ENCODE data around the gene SUMO3. TPM values are rescaled to one million over a fixed set of nuclear protein-coding genes. Genes with fewer than 3 reads are reported as not detected.

Gene SUMO3
- total and polyA plus RNA-seq, 2 experiments from 2014 or later: 90.8 to 103 TPM

GRCh38 chr21:44815225-44815624 lies 2.6 kb downstream of the SUMO3 start:
- Histone ChIP-seq H3K27ac (ENCODE audit: low read depth) (no peak overlapping the region), H4K20me1 (replicated peaks; ENCODE audit: insufficient read depth) (peaks cover 20% of the 10 kb centered on the region), H3K4me1 (ENCODE audit: insufficient read depth) (0 out of 2 replicates have a peak, but pooled peaks cover 4% of the 10 kb centered on the region), H2AFZ (no peak overlapping the region), H3K9me2 (ENCODE audit: insufficient read depth) (no peaks in the 10 kb centered on the region), H3K36me3 (ENCODE audit: insufficient read depth) (no peaks in the 10 kb centered on the region), H3K4me2 (no peak overlapping the region), H3F3A (replicated peaks; ENCODE audit: low read depth) (no peaks in the 10 kb centered on the region), H3K4me3 (no peak overlapping the region), H3K27me3 (ENCODE audit: insufficient read depth) (0 out of 2 replicates have a peak, but pooled peaks cover 8% of the 10 kb centered on the region), H3K79me2 (replicated peaks; ENCODE audit: insufficient read depth) (peaks cover 59% of the 10 kb centered on the region)
- peaks cover 19% of the 10 kb centered on the region for H3K27me3 Mint-ChIP-seq (ENCODE audit: insufficient read depth, low read depth, poor library complexity)
- no peak overlapping the region for H3K27ac Mint-ChIP-seq
- H3K4me1 Mint-ChIP-seq: peaks cover 10% of the 10 kb centered on the region
- no peak for DNase-seq (ENCODE audit: low spot score)
- no peak for ATAC-seq
- H3K36me3 Mint-ChIP-seq (ENCODE audit: low read depth): peaks cover 26% of the 10 kb centered on the region
- H3K9me3 Mint-ChIP-seq: peaks cover 14% of the 10 kb centered on the region
- no peak overlapping the region for H3K4me3 Mint-ChIP-seq
- TF ChIP-seq, protein P1, sequence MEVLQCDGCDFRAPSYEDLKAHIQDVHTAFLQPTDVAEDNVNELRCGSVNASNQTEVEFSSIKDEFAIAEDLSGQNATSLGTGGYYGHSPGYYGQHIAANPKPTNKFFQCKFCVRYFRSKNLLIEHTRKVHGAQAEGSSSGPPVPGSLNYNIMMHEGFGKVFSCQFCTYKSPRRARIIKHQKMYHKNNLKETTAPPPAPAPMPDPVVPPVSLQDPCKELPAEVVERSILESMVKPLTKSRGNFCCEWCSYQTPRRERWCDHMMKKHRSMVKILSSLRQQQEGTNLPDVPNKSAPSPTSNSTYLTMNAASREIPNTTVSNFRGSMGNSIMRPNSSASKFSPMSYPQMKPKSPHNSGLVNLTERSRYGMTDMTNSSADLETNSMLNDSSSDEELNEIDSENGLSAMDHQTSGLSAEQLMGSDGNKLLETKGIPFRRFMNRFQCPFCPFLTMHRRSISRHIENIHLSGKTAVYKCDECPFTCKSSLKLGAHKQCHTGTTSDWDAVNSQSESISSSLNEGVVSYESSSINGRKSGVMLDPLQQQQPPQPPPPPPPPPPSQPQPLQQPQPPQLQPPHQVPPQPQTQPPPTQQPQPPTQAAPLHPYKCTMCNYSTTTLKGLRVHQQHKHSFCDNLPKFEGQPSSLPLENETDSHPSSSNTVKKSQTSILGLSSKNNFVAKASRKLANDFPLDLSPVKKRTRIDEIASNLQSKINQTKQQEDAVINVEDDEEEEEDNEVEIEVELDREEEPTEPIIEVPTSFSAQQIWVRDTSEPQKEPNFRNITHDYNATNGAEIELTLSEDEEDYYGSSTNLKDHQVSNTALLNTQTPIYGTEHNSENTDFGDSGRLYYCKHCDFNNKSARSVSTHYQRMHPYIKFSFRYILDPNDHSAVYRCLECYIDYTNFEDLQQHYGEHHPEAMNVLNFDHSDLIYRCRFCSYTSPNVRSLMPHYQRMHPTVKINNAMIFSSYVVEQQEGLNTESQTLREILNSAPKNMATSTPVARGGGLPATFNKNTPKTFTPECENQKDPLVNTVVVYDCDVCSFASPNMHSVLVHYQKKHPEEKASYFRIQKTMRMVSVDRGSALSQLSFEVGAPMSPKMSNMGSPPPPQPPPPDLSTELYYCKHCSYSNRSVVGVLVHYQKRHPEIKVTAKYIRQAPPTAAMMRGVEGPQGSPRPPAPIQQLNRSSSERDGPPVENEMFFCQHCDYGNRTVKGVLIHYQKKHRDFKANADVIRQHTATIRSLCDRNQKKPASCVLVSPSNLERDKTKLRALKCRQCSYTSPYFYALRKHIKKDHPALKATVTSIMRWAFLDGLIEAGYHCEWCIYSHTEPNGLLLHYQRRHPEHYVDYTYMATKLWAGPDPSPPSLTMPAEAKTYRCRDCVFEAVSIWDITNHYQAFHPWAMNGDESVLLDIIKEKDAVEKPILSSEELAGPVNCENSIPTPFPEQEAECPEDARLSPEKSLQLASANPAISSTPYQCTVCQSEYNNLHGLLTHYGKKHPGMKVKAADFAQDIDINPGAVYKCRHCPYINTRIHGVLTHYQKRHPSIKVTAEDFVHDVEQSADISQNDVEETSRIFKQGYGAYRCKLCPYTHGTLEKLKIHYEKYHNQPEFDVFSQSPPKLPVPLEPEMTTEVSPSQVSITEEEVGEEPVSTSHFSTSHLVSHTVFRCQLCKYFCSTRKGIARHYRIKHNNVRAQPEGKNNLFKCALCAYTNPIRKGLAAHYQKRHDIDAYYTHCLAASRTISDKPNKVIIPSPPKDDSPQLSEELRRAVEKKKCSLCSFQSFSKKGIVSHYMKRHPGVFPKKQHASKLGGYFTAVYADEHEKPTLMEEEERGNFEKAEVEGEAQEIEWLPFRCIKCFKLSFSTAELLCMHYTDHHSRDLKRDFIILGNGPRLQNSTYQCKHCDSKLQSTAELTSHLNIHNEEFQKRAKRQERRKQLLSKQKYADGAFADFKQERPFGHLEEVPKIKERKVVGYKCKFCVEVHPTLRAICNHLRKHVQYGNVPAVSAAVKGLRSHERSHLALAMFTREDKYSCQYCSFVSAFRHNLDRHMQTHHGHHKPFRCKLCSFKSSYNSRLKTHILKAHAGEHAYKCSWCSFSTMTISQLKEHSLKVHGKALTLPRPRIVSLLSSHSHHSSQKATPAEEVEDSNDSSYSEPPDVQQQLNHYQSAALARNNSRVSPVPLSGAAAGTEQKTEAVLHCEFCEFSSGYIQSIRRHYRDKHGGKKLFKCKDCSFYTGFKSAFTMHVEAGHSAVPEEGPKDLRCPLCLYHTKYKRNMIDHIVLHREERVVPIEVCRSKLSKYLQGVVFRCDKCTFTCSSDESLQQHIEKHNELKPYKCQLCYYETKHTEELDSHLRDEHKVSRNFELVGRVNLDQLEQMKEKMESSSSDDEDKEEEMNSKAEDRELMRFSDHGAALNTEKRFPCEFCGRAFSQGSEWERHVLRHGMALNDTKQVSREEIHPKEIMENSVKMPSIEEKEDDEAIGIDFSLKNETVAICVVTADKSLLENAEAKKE (CRISPR knock-in tag; IDR thresholded peaks at IDR 0.05): no peak
- TF ChIP-seq CREB1 (CRISPR knock-in tag; IDR thresholded peaks at IDR 0.05; ENCODE audit: low read depth) (no peak), ZNF114 (CRISPR knock-in tag; IDR thresholded peaks at IDR 0.05) (no peak), STAT1 (IDR thresholded peaks at IDR 0.05; ENCODE audit: unreplicated experiment) (no peak)

DNA sequence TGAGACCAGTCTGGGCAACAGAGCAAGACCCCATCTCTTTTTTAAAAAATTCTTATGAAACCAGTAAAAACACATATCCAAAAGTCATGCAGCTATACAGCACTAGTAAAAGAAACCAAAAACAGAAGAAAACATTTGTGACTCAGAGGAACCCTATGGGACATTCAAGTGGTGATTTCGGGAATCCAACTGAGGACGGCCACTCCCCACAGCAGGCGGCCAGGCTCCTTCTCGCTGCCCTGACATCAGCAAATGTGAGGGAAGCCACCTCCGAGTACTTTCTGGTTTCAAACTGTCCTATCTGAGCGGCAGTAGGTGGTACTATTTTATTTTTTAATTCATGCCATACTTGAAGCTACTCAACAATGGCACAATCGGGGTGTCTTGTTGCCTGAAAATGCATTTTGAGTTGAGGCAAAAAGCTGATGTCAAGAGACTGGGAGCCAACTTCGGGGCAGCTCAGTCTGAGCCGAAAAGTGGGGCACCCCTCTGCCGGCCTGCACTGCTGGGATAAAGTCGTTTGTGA lies 3.3 kb downstream of the SUMO3 start:
- Histone ChIP-seq H3K27ac (ENCODE audit: low read depth) (no peak overlapping the region), H3K79me2 (replicated peaks; ENCODE audit: insufficient read depth) (peaks cover 59% of the 10 kb centered on the region), H3K4me3 (no peak overlapping the region), H2AFZ (no peak overlapping the region), H4K20me1 (replicated peaks; ENCODE audit: insufficient read depth) (peaks cover 20% of the 10 kb centered on the region), H3K27me3 (ENCODE audit: insufficient read depth) (0 out of 2 replicates have a peak, but pooled peaks cover 8% of the 10 kb centered on the region), H3K36me3 (ENCODE audit: insufficient read depth) (no peaks in the 10 kb centered on the region), H3K4me1 (ENCODE audit: insufficient read depth) (0 out of 2 replicates have a peak, but pooled peaks cover 4% of the 10 kb centered on the region), H3K9me2 (ENCODE audit: insufficient read depth) (no peaks in the 10 kb centered on the region), H3K4me2 (no peak overlapping the region), H3F3A (replicated peaks; ENCODE audit: low read depth) (no peaks in the 10 kb centered on the region)
- Mint-ChIP-seq H3K4me1 (peaks cover 10% of the 10 kb centered on the region), H3K36me3 (ENCODE audit: low read depth) (peaks cover 25% of the 10 kb centered on the region), H3K9me3 (peaks cover 7% of the 10 kb centered on the region), H3K27ac (no peak overlapping the region), H3K4me3 (no peak overlapping the region), H3K27me3 (ENCODE audit: insufficient read depth, low read depth, poor library complexity) (peaks cover 17% of the 10 kb centered on the region)
- ATAC-seq (no peak), DNase-seq (ENCODE audit: low spot score) (no peak)
- TF ChIP-seq, protein P1 (CRISPR knock-in tag; IDR thresholded peaks at IDR 0.05): no peak
- TF ChIP-seq STAT1 (IDR thresholded peaks at IDR 0.05; ENCODE audit: unreplicated experiment) (no peak), EZH2phosphoT487 (IDR thresholded peaks at IDR 0.05; ENCODE audit: unreplicated experiment) (no peak), JUNB (IDR thresholded peaks at IDR 0.05; ENCODE audit: unreplicated experiment) (no peak)
